NCI-H2171 (cell line): ENCODE results near the gene SLC19A2.

Source experiments
- DNase-seq: peaks from one replicate; lab custom pipeline; 2025; lab: John Stamatoyannopoulos, UW

SLC19A2 gene

GRCh38 chr1:169474302-169474995 lies 11.3 kb downstream of the SLC19A2 start:
- no peak for DNase-seq

- DNase-seq: no peak
Measured at GRCh38 chr1:169473347-169473746, 12.4 kb downstream of the SLC19A2 start.

GRCh38 chr1:169472738-169473137 lies 13.0 kb downstream of the SLC19A2 start:
- no peak for DNase-seq

- no peak for DNase-seq
Measured at GRCh38 chr1:169468982-169469381, 16.8 kb downstream of the SLC19A2 start.

- no peak for DNase-seq
Measured at GRCh38 chr1:169466259-169467230, 19.2 kb downstream of the SLC19A2 start.

GRCh38 chr1:169465281-169465680 lies 20.5 kb downstream of the SLC19A2 start:
- DNase-seq: no peak

- DNase-seq: no peak
Measured at GRCh38 chr1:169462385-169462784, 23.4 kb downstream of the SLC19A2 start.

- DNase-seq: no peak
Measured at GRCh38 chr1:169461390-169462000, 24.2 kb downstream of the SLC19A2 start.

- no peak for DNase-seq
Measured at GRCh38 chr1:169460191-169460833, 25.4 kb downstream of the SLC19A2 start.

- DNase-seq: no peak
Measured at GRCh38 chr1:169457443-169457842, 28.3 kb downstream of the SLC19A2 start.

GRCh38 chr1:169456029-169456428 lies 29.7 kb downstream of the SLC19A2 start:
- DNase-seq: no peak

GRCh38 chr1:169452921-169453320 lies 32.8 kb downstream of the SLC19A2 start:
- no peak for DNase-seq

- DNase-seq: no peak
Measured at GRCh38 chr1:169451218-169451824, 34.4 kb downstream of the SLC19A2 start.

- DNase-seq: no peak
Measured at GRCh38 chr1:169443923-169444322, 41.8 kb downstream of the SLC19A2 start.

- peak; percentile 50 for DNase-seq
Measured at GRCh38 chr1:169427081-169427641, 58.6 kb downstream of the SLC19A2 start, which contains the start of gene CCDC181. CCDC181 (minus strand) TSS chr1:169427474; CDS start chr1:169424927, 2,547 bp downstream.

GRCh38 chr1:169426174-169426705 lies 59.5 kb downstream of the SLC19A2 start:
- DNase-seq: no peak

GRCh38 chr1:169421309-169421708 lies 64.4 kb downstream of the SLC19A2 start:
- no peak for DNase-seq

- no peak for DNase-seq
Measured at GRCh38 chr1:169414952-169415351, 70.8 kb downstream of the SLC19A2 start.
